Left forelimb (tissue), 1 donor: ENCODE data around the gene GIPC3.

Experiments used
- DNase-seq: peaks from one replicate; pipeline ENCODE4 v3.0.0-alpha.2; 2018; ENCODE audit warnings: low spot score

Gene GIPC3

GRCh38 chr19:3605361-3605760 is 20.1 kb downstream of the GIPC3 start:
- no peak for DNase-seq

DNA sequence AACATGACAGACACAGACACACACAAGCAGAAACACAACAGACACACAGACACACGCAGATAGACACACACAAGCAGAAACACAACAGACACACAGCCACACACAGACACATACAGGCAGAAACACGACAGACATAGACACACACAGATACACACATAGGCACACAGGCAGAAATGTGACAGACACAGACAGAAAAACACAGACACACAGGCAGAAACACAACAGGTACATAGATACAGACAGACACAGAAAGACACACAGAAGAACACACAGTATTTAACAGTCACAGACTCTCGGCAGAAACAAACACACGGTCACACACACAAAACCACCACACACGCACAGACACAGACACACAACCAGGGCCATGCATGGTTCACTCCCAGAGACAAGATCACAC is 20.5 kb downstream of the GIPC3 start:
- DNase-seq = no peak

DNA sequence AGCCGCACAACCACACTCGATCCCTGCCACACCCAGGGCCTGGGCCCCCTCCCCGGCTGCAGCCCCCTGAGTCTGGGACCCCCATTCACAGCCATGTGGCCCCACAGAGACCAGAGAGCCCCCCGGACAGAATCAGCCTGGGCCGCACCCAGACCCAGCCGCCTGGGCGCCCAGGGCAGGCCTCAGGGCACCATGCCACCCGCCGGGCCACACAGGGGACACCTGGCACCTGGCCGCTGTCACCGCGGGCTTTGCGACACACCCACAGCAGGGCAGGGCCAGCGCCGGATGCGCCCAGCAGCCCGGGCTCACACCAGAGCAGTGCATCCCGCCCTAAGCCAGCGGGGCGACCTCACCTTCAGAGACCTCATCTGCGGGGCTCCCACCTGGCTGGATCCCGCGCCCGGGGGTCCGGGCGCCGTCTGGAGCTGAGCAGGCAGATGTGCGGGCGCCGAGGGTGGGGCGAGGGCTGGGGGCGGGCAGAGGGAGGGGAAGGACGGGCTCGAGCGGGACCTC is 21.0 kb downstream of the GIPC3 start:
- no peak for DNase-seq

DNA sequence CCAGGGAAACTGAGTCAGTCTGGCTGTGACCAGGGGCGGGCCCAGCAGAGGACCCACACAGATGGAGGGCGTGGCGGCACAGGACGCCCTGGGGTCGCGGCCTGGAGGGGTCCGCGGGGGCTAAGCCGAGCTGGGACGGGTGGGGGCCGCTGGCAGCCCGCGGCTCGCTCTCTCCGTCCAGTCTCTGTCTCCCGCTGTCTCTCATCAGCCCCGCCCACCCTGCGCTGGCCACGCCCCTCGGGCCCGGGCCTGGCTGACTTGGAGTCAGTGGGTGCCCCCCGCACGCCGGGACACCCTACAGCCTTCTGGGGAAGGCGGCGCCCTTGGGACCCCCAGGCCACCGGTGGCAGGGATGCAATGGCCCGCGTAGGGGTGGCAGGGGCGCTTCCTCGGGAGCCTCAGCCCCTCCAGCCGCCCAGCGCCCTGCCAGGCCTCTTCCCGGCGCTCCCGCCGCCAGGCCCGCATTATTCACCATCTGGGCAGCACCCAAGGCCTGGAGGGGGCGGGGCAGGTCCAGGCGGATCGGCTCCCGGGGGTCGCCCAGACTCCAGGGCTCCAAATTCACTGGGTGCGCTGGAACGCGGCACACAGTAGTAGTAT is 21.5 kb downstream of the GIPC3 start, which contains the start of gene TBXA2R:
TBXA2R (minus strand) TSS at position 186 of the 600 bp plus-strand sequence. CDS start 6,241 bp downstream, outside the sequence.
- DNase-seq = no peak

DNA sequence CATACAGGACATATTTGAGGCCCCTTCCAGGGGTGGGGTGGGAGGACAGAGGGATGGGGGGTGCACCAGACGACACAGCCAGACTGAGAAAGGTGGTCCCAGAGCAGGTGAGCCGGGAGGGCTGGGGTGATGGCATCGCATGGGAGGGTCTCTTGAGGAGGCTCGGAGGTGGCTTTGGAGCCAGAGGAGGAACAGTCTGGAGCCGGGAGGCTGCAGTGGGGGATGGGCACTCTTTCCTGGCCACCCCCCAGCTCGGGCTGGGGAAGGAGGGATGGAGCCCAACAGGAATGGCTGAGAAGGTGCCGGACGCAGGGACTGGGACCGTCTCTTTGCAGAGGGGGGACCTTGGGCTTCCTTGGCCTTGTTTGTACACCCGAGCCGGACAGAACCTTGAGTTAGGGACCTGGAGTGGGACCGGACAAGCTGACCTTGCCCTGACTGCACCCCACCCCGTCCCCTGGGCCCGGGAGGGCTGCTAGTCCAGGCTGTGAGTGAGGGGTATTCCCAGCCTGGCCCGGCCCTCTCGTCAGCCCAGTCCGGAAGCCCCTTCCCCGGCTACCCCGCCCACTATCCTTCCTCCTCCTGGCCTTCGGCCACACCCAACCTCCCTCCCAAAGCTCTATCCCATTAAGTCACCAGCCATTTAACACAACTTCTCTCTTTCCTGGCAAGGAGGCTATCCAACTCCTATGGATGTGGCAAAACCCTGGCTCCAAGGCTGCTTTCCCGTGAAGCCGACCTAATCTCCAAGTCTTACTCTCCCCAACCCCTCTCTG is 22.2 kb downstream of the GIPC3 start:
- DNase-seq = no peak

GRCh38 chr19:3608079-3608641 is 22.9 kb downstream of the GIPC3 start:
- no peak for DNase-seq

- DNase-seq = no peak
Observed at GRCh38 chr19:3608750-3609322, 23.6 kb downstream of the GIPC3 start.

- DNase-seq = no peak
Observed at GRCh38 chr19:3609779-3610719, 24.8 kb downstream of the GIPC3 start.

- no peak for DNase-seq
Observed at GRCh38 chr19:3610745-3611717, 25.8 kb downstream of the GIPC3 start.

DNA sequence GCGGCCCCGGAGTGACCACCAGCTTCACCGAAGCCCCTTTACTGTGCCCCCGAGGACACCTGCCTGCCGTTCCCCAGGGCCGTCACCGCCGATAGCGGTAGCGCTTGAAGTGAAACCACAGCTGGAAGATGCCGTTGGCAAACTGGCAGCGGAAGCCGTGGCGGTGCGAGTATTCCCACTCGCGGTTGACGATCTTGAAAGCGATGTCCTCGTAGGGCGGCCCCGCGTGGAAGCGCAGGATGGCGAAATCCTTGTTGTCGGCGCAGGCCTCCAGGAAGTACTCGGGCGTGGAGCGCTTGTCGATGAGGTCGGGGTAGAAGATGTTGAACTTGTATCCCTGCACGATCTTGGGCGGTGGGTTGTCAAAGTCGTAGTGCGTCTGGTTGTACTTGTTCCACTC is 26.6 kb downstream of the GIPC3 start:
- DNase-seq = no peak

DNA sequence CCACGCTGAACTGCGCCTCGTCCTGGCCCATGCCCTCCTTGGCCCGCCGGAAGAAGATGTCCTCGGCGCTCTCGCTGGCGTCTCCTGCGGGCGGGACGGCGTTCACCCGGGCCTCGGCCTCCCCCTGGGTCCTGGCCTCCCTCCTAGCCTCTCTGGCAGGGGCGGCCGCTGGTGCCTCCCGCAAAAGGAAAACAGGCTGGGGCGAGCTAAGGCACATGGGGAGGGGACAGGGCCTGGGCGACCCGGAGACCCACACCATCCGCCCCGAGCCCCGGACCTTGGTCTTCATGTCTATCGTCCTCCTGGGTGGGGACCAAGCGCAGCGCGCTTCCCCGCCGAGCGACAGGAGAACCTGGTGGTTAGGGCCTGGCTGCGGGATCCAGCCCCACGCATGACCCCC is 27.1 kb downstream of the GIPC3 start:
- DNase-seq = no peak

GRCh38 chr19:3612901-3613741 is 27.8 kb downstream of the GIPC3 start:
- no peak for DNase-seq

DNA sequence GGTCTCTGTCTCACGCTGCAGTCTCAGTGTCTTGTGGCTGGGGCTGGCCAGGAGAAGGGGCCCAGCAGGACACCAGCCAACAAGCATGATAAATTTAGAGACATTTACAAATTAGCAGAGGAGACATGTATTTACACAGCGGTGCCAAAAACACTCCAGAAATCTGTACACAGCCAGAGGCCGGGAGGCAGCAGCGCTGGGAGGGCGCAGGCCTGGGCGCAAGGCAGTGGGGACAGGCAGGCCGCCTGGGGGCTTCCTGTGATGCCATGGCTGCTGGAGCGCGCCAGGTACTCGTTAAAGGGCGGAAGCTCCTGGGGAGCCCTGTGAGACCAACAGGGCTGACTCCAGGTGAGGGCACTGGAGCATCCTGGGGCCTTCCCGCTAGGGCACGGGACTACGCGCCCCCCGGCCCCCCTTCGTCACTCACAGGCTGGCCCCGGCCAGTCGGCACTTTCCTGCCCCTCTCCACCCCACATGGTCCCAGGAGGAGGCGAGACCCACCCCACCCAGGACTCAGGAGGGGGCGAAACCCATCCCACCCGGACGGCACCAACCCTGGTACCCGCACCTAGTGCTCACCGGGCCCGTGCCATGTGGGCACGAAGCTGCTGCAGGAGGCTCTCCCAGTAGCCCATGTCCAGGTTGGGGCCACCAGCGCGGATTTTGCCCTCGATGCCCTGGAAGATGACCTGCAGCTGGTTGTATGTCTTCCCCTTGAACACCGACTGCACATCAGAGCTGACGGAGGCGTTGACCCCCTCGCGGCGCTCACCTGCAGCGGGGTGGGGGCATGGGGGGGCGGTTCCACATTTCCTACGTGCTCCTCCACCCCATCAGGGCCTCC is 28.8 kb downstream of the GIPC3 start:
- no peak for DNase-seq

DNA sequence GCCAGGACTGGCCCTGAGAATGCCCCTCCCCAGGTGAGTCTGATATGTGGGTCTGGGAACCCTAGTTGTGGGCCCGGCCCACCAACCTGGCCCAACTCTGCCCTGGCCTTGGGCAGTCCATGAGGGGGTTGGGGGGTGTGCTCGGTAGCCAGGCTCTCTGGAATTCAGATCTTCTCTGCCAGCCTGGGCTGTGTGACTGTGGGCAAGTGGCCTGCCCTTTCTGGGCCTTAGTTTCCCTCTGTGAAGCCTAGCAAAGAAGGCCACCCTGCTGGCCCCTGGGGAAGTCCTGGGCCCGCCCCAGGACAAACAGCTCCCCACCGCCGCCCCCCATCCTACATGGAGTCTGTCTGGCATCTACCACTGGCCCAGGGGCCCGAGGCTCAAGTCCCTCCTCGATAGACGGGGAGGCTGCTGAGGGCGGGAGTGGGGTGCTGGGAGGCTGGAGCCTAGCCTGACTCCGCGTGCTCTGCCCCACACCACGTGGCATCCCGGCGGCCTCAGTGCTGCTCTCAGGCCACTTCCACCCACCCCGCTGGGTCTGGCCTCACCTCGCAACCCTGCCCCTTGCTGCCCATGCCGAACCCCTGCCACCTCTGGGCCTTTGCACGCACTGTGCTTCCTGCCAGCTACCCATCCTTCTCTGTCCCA is 29.7 kb downstream of the GIPC3 start:
- no peak for DNase-seq

GRCh38 chr19:3615524-3616135 is 30.4 kb downstream of the GIPC3 start:
- no peak for DNase-seq

GRCh38 chr19:3617463-3617862 is 32.2 kb downstream of the GIPC3 start:
- no peak for DNase-seq

DNA sequence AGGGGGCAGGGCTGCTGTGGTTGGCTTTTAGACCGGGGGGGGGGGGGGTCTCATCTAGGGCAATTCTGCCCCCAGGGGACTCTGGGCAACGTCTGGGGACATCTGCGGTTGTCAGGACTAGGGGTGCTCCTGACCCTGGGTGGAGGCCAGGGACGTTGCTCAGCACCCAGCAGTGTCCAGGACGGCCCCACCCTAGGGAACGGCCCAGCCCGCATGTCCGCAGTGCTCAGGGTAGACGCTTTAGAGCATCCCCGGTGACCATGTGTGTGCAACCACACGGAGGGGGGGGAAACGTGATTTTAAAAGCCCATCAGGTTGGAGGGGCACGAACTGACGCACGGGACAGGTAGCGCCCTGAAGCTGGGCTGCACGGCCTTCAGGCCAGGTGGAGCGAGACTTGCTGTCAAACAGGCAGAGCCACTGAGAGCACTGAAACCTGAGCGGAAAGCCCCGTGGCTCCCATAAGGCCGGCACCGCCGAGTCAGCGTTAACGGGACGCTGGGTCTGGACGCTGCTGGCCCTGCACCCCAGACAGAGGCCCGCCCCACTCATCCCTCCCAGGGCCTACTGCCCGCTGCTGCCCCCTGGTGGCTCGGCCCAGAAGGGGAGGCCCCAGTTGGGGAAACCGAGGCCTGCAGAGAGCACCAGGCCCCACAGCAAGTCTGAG is 33.0 kb downstream of the GIPC3 start:
- DNase-seq = no peak
